CD1c-positive myeloid dendritic cell (primary cell): ENCODE measurements around the gene ACTA2.
"Not testable (repeated sequence)": the region's sequence is repeated elsewhere in the genome, so short reads cannot be mapped to it uniquely, and the experiment has no call there.

ENCODE experiments used
- DNase-seq: peaks from one replicate; pipeline ENCODE4 v3.0.0-alpha.2; 2016; ENCODE audit errors: extremely low spot score

Gene ACTA2

GRCh38 chr10:88949912-88950837 lies 2.4 kb downstream of the ACTA2 start:
- peak; percentile 23 for DNase-seq

GRCh38 chr10:88949051-88949450 lies 3.5 kb downstream of the ACTA2 start:
- DNase-seq: no peak

- no peak for DNase-seq
Measured at GRCh38 chr10:88946965-88947590, 5.5 kb downstream of the ACTA2 start.

GRCh38 chr10:88946200-88946599 lies 6.4 kb downstream of the ACTA2 start:
- DNase-seq: no peak

- DNase-seq: peak; percentile 40
Measured at GRCh38 chr10:88944813-88945212, 7.8 kb downstream of the ACTA2 start.

- no peak for DNase-seq
Measured at GRCh38 chr10:88943778-88944177, 8.8 kb downstream of the ACTA2 start.

- DNase-seq: no peak
Measured at GRCh38 chr10:88941026-88941425, 11.5 kb downstream of the ACTA2 start.

- DNase-seq: no peak
Measured at GRCh38 chr10:88938938-88939337, 13.6 kb downstream of the ACTA2 start.

GRCh38 chr10:88938039-88938438 lies 14.5 kb downstream of the ACTA2 start:
- no peak for DNase-seq

GRCh38 chr10:88936656-88937055 lies 15.9 kb downstream of the ACTA2 start:
- no peak for DNase-seq

GRCh38 chr10:88934900-88935672 lies 17.5 kb downstream of the ACTA2 start:
- peak; percentile 77 for DNase-seq

- DNase-seq: no peak
Measured at GRCh38 chr10:88933564-88933963, 19.0 kb downstream of the ACTA2 start.

GRCh38 chr10:88932539-88933256 lies 19.9 kb downstream of the ACTA2 start:
- peak; percentile 66 for DNase-seq

- DNase-seq: not testable (repeated sequence)
Measured at GRCh38 chr10:88932029-88932428, 20.5 kb downstream of the ACTA2 start.

GRCh38 chr10:88931548-88931947 lies 21.0 kb downstream of the ACTA2 start:
- DNase-seq: no peak

- DNase-seq: no peak
Measured at GRCh38 chr10:88928254-88928653, 24.3 kb downstream of the ACTA2 start.

GRCh38 chr10:88927416-88927690 lies 25.2 kb downstream of the ACTA2 start:
- no peak for DNase-seq

GRCh38 chr10:88926566-88927415 lies 25.8 kb downstream of the ACTA2 start:
- no peak for DNase-seq

GRCh38 chr10:88923520-88923919 lies 29.1 kb downstream of the ACTA2 start:
- no peak for DNase-seq

GRCh38 chr10:88922041-88922440 lies 30.5 kb downstream of the ACTA2 start:
- DNase-seq: no peak

GRCh38 chr10:88920986-88921593 lies 31.5 kb downstream of the ACTA2 start:
- no peak for DNase-seq
